K562 (cell line): ENCODE results near the gene FIBP. TPM values are rescaled to one million over a fixed set of nuclear protein-coding genes. Genes with fewer than 3 reads are reported as not detected.

Experiments
- ARHGAP35 ChIP-seq: fragments of 450-650 bp; IDR thresholded peaks from 2 replicates; pipeline ENCODE4 v1.6.1; 2018; ENCODE audit not compliant: partially characterized antibody
- ARID1B ChIP-seq: fragments of 450-650 bp; IDR thresholded peaks from 2 replicates; pipeline ENCODE4 v1.6.1; 2016; ENCODE audit warnings: antibody characterized with exemption, mild to moderate bottlenecking, inconsistent platforms
- EGR1 ChIP-seq: fragments of 450-650 bp; conservative IDR thresholded peaks from 2 replicates; pipeline ENCODE4 v1.6.1; 2017; ENCODE audit warnings: mild to moderate bottlenecking
- HBP1 ChIP-seq: fragments of 450-650 bp; formaldehyde crosslinking; IDR thresholded peaks from 2 replicates; pipeline ENCODE4 v1.4.0; 2022; ENCODE audit warnings: missing genetic modification characterization
- HLTF ChIP-seq: fragments of 450-650 bp; IDR thresholded peaks from 2 replicates; pipeline ENCODE4 v1.6.1; 2016
- KDM4B ChIP-seq, 2 experiments: fragments of 450-650 bp in 1 of 2; sonication (generic) in 1 of 2; IDR thresholded peaks; 2 replicates each; pipeline ENCODE4 v1.6.1; 2016 to 2017; ENCODE audit warnings: borderline replicate concordance in 2 of 2, antibody characterized with exemption in 1 of 2, low read depth in 1 of 2, mild to moderate bottlenecking in 1 of 2
- KDM5B ChIP-seq: fragments of 200-600 bp; sonication (generic); IDR thresholded peaks from 2 replicates; pipeline ENCODE4 v1.6.1; 2012; ENCODE audit warnings: low read depth, mild to moderate bottlenecking, moderate library complexity, low read length, control low read depth, inconsistent platforms; ENCODE audit not compliant: insufficient replicate concordance
- KLF10 ChIP-seq: fragments of 250-450 bp; sonication (Bioruptor Pico); IDR thresholded peaks from 2 replicates; pipeline ENCODE4 v1.6.1; 2021; ENCODE audit warnings: matching md5 sums
- MLLT1 ChIP-seq, 2 experiments: fragments of 450-650 bp; IDR thresholded peaks; 2 replicates each; pipeline ENCODE4 v1.6.1; 2016
- NFIX ChIP-seq: fragments of 250-450 bp; sonication (Bioruptor Pico); IDR thresholded peaks from 2 replicates; pipeline ENCODE4 v1.4.0; 2020; ENCODE audit warnings: low read depth, mild to moderate bottlenecking, moderate library complexity
- NFRKB ChIP-seq: fragments of 450-650 bp; IDR thresholded peaks from 2 replicates; pipeline ENCODE4 v1.6.1; 2016; ENCODE audit warnings: low read depth
- OTX1 ChIP-seq: fragments of 450-650 bp; formaldehyde crosslinking; IDR thresholded peaks from 2 replicates; pipeline ENCODE4 v1.4.0; 2022; ENCODE audit warnings: mild to moderate bottlenecking
- POLR2B ChIP-seq: fragments of 450-650 bp; IDR thresholded peaks from 2 replicates; pipeline ENCODE4 v1.6.1; 2018; ENCODE audit warnings: low read depth; ENCODE audit not compliant: partially characterized antibody
- RBFOX2 ChIP-seq: fragments of 200-400 bp; formaldehyde crosslinking; IDR thresholded peaks from 2 replicates; pipeline ENCODE4 v1.6.1; 2017; ENCODE audit warnings: low read depth, mild to moderate bottlenecking, low read length, moderate library complexity
- SPI1 ChIP-seq: IDR thresholded peaks from 2 replicates; pipeline ENCODE4 v1.6.1; 2011; ENCODE audit warnings: low read depth, low read length, control low read depth, borderline replicate concordance
- ZBTB26 ChIP-seq: fragments of 450-650 bp; formaldehyde crosslinking; IDR thresholded peaks from 2 replicates; pipeline ENCODE4 v1.4.0; 2022; ENCODE audit warnings: missing genetic modification characterization
- ZC3H8 ChIP-seq: fragments of 450-650 bp; IDR thresholded peaks from 2 replicates; pipeline ENCODE4 v1.6.1; 2017
- ZNF121 ChIP-seq: sonication (generic); formaldehyde crosslinking; conservative IDR thresholded peaks from 2 replicates; pipeline ENCODE4 v1.8.0; 2022; ENCODE audit warnings: missing genetic modification reagents
- ZNF311 ChIP-seq: fragments of 250-450 bp; sonication (Bioruptor Pico); IDR thresholded peaks from 2 replicates; pipeline ENCODE4 v1.4.0; 2020; ENCODE audit warnings: mild to moderate bottlenecking, moderate library complexity
- ZNF512 ChIP-seq: IDR thresholded peaks from 2 replicates; pipeline ENCODE4 v1.6.1; 2016; ENCODE audit warnings: missing genetic modification characterization, missing compliant biosample characterization
- ZNF699 ChIP-seq: fragments of 250-450 bp; sonication (Bioruptor Pico); IDR thresholded peaks from 2 replicates; pipeline ENCODE4 v1.8.0; 2021; ENCODE audit warnings: mild to moderate bottlenecking, moderate library complexity; ENCODE audit not compliant: insufficient replicate concordance
- ZNF717 ChIP-seq: fragments of 250-450 bp; sonication (Bioruptor Pico); IDR thresholded peaks from 2 replicates; pipeline ENCODE4 v1.5.0; 2021
- polyA plus RNA-seq, 8 experiments: library from polyadenylated mRNA; depleted of rRNA in 4 of 8; stranded (reverse) in 5 of 8; unstranded in 3 of 8; fragments of >200 nt; fragmentation: Nextera tagmentation in 2 of 8; fragmentation: Illumina TruSeq in 1 of 8; extraction: Ambion mirVana in 2 of 8; extraction: Trizol in 1 of 8; gene quantifications; 2 replicates each; pipeline versions ENCODE4 v1.2.1 to v1.2.3, GENCODE V29; 2011 to 2014; ENCODE audit warnings: inconsistent platforms in 1 of 8, missing spikeins in 1 of 8
- total RNA-seq, 7 experiments: library from RNA; depleted of rRNA in 6 of 7; stranded (reverse); fragments of >200 nt in 6 of 7; fragmentation: Illumina TruSeq in 2 of 7; extraction: Trizol in 2 of 7; gene quantifications; 2 replicates each; pipeline versions ENCODE4 v1.2.1 to v1.2.3, GENCODE V29; 2011 to 2021; ENCODE audit warnings: low replicate concordance in 1 of 7
- TF ChIP-seq, protein P1 (sequence below): fragments of 250-450 bp; sonication (Bioruptor Pico); IDR thresholded peaks from 2 replicates; pipeline ENCODE4 v1.8.0; 2022; ENCODE audit warnings: moderate library complexity, mild to moderate bottlenecking, inconsistent platforms

FIBP gene
- total and polyA plus RNA-seq, 9 of the 15 experiments (the other 6 are each of a cell fraction or from before 2014, with no cell fraction given): 41.2 to 79.2 (median 48.6) TPM

GRCh38 chr11:65859812-65860277, 28.4 kb downstream of the FIBP start (continued):
- peak; percentile 88 to 95 for TF ChIP-seq MLLT1 (IDR thresholded peaks at IDR 0.05)
- TF ChIP-seq ZNF699: no peak
- TF ChIP-seq HBP1 (CRISPR knock-in tag): peak; percentile 96
- TF ChIP-seq KDM4B (IDR thresholded peaks at IDR 0.05; ENCODE audit: borderline replicate concordance in 2 of 2, low read depth in 1 of 2): 0 out of 4 replicates have a peak, but pooled peaks of 1 of the 2 experiments have one; percentile 4
- TF ChIP-seq, protein P1, sequence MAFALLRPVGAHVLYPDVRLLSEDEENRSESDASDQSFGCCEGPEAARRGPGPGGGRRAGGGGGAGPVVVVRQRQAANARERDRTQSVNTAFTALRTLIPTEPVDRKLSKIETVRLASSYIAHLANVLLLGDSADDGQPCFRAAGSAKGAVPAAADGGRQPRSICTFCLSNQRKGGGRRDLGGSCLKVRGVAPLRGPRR (CRISPR knock-in tag): no peak
- TF ChIP-seq SPI1: peak; percentile 25; the same call in 1 of the 2 replicates
- TF ChIP-seq ZBTB26 (CRISPR knock-in tag): peak; percentile 95
- TF ChIP-seq ZNF717: 0 out of 2 replicates have a peak, but pooled peaks have one; percentile 11
- TF ChIP-seq KDM5B: peak; percentile 54
- TF ChIP-seq OTX1: peak; percentile 88
- peak; percentile 83; the same call in 1 of the 2 replicates for TF ChIP-seq ZC3H8
- TF ChIP-seq ZNF121 (CRISPR knock-in tag): no peak
- peak; percentile 66 for TF ChIP-seq POLR2B
- TF ChIP-seq NFRKB: peak; percentile 94
- TF ChIP-seq HLTF: peak; percentile 82; the same call in 1 of the 2 replicates
- TF ChIP-seq EGR1: no peak
- peak; percentile 63 for TF ChIP-seq ARHGAP35
- 0 out of 2 replicates have a peak, but pooled peaks have one; percentile 18 for TF ChIP-seq ARID1B
- TF ChIP-seq ZNF311 (CRISPR knock-in tag): peak; percentile 57; the same call in 1 of the 2 replicates
- no peak for TF ChIP-seq ZNF512 (tag)
- TF ChIP-seq KLF10 (CRISPR knock-in tag): 0 out of 2 replicates have a peak, but pooled peaks have one; percentile 37
- no peak for TF ChIP-seq NFIX (CRISPR knock-in tag)
- peak; percentile 47 for TF ChIP-seq RBFOX2
